Stimulated activated CD8-positive, alpha-beta memory T cell treated with anti-CD3 and anti-CD28 coated beads, Interleukin-15, amount 100 ng/mL, for 48 hours (primary cell): ENCODE results near the gene LMOD1.

Source experiments
- DNase-seq, 2 donors: peaks; one replicate each; pipeline ENCODE4 v3.0.0-alpha.2; 2020; ENCODE audit warnings: low read depth in 2 of 2

Gene LMOD1

DNA sequence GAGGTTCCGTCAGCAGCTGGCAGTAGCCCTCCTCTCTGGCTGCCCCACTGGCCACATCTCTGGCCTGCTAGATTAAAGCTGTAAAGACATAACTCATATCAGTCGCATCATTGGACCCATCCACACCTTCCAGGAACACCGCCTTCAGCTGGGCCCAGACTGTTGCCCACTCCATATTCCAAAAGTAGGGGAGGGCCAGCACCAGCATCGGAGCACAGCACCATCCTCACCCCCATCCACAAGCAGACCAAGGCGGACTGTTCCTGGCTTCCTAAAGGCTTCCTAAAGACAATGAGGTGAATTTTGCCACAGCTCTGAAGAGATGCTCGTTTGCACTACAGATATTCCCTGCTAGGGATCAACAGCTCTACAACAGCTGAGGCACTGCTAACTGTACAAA is 54.1 kb downstream of the LMOD1 start:
- no peak for DNase-seq

DNA sequence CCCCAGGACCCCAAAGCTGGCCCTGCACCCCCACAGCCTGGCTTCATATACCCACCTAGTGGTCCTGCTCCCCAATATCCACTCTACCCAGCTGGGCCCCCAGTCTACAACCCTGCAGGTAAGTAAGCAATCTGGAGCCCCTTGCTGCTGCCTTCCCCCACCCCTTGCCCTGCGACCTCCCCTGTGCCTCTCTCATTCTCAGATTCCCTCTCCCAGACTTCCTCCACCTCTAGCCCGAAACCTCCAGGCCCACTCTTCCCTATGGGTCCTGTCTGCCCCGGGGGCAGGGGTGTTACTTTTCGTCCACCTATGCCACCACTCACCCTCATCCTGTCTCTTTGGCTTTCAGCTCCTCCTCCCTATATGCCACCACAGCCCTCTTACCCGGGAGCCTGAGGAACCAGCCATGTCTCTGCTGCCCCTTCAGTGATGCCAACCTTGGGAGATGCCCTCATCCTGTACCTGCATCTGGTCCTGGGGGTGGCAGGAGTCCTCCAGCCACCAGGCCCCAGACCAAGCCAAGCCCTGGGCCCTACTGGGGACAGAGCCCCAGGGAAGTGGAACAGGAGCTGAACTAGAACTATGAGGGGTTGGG is 54.8 kb downstream of the LMOD1 start:
- DNase-seq: no peak

DNA sequence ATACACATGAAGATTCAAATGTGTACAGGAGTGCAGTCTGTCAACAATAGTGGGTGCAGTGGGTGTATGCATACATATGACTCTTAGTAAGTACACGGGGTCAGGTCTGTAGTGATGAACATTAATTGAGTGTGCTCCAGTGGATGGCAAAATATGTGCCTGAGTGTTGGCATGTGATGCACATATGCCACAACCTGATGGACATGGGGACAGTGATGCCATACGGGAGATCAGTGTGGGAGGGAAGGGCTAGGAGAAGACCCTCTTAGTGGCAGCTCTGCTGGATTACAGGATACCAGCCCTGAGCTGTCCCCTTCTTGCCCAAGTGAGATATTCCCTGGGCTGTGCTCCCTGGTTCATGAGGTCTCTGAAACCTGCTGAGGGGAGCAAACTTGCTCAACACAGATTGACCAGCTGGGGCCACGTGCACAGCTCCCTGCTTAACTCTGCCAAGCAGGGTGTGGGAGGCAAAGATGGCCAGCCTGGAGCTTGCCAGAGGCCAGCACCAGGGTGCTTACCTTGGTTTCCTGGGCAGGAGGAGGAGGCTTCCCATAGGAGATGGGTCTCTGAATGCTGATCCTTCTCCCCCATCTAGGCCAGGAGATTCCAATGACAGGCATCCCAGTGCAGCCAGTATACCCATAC is 55.4 kb downstream of the LMOD1 start:
- DNase-seq: no peak

DNA sequence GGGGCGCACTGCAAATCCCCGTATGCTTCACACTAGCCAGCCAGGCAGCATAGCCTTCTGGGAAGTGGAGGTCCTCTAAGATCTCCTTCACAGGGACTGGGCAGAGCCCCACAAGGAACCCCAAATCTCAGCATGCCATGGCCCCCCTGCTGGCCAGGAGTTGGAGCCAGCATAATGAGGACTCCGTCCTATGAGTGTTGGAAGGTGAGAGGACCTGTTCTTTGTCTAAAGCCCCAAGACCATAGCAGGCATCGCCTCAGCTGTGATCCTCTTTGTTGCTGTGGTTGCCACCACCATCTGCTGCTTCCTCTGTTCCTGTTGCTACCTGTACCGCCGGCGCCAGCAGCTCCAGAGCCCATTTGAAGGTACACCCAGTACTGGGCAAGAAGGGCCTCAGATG is 56.1 kb downstream of the LMOD1 start:
- no peak for DNase-seq

DNA sequence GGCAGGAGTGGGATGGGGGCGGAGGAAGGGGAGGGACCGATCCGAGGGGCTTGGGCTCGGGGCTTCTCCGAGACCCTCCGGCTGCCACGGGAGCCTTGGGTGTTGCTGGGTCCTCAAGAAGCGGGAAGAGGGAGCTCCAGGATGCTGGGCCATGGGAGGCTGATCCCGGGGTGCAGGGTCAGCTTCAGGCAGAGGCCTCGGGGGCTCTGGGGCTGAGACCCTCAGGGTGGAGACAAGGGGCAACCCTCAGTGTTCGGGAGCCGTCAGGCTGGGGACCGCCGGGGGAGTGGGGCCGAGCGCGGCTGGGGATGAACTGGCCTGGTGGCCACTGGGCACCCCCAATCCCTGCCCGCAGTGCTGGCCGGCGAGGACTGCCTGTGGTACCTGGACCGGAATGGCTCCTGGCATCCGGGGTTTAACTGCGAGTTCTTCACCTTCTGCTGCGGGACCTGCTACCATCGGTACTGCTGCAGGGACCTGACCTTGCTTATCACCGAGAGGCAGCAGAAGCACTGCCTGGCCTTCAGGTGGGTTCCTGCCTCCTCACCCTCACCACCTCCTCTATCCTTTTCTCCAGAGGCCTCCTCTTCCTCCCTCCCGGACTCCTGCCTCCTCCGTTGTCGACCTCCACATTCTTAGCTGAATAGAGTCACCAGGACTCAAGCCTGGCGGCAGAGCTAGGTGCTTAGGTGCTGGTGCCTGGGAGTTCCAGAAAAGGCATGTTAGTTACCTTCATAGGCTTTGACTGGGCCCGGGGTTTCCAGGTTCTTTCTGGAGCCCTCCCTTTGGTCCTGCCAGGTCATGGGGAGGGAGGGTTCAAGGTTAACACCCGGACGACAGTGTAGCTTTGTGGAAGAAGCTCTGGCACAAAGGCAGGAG is 57.0 kb downstream of the LMOD1 start:
- DNase-seq: no peak

DNA sequence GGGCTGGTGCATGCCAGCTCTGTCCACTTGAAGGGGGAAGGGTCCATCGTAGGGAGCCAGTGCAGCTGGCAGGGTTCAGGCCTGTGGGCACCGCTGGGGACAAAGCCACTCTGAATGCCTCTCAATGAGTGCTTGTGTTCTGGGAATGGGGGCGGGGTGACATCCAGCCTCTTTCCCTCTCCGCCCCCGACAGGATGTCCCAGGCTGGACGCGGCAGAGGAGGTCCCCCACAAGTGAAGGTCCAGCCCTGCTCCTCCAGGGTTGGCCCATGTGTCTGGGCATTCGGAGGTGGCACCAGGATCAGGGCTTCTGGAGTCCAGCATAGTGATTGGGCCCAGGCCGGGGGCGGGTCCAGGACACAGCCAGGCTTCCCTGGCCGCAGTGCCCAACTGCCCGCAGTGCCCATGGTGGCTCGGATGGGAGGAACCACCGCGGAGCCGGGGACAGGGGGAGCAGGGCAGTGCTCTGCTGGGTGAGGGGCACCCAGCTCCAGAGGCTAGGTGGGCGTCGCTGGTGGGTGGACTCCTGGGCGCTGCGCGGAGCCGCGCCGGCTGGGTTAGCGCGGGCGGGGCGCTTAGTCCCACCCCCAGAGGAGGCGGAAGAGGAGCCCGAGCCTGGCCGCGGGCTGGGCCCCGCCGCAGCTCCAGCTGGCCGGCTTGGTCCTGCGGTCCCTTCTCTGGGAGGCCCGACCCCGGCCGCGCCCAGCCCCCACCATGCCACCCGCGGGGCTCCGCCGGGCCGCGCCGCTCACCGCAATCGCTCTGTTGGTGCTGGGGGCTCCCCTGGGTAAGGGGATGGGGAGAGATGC is 57.9 kb downstream of the LMOD1 start, which contains the start of gene SHISA4:
Gene SHISA4 (plus strand): TSS at position 617 of the 808 bp plus-strand sequence. CDS start 97 bp downstream, at position 714.
- no peak for DNase-seq

DNA sequence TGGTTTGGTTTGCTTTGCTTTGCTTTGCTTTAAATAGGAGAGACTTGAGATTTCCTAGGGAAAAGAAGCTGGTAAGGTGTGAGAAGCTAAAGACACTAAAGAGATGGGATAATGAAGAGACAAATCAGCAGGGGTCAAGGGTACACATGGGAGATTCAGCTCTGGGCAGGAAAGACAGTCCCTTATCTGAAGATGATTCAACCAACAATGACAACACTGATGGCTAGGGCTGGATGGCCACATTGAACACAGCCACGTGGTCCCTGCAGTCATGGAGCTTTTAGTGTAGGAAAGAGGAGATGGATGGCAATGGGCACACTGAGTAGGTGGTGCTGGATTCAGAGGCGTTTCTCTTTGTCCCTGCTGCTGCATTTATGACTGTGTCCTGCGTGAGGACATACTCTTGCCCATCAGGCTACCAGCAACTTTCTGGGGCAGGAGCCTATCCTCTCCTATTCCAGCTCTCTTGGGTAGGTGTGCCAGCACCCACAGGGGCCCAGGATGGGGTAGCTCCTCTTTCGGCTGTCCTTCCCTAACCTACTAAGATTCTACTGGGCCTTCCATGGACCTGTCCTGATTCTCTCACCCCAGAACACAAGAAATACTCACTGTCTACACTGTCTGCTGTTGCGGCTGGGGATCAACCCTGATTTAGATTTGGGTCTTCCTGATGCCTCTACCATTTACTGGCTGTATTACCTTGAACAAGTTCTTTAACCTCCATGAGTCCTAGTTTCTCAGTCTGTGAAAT is 59.1 kb downstream of the LMOD1 start:
- no peak for DNase-seq

DNA sequence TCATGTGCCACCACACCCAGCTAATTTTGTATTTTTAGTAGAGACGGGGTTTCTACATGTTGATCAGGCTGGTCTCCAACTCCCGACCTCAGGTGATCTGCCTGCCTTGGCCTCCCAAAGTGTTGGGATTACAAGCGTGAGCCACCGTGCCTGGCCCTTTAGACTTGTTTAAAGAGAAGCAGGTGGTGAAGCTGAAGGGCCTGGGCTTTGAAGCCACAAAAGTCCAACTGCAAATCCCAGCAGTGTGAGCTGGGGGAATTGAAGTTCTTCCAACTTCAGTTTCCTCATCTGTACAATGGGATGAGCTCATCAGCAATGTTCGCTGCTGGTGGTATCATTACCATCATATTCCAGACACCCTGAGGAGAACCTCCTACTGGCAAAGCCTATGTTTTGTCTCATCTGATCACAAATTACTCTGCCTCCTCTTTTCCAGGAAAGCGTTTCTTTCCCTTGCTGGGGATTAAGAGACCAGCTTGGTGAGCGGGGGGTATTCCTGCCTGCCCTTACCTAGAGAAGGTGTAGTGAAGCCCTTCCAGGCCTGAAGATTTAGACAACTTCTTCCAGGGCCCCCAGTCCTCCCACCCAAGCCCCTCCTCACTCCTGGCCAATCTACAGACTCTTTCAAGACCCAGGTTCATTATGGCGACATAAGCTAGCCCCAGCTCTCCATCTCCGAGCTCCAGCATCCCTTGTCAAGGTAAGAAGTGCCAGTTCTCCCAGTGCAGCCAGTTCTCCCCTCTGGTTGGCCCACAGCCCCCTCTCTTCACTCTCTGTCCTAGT is 60.1 kb downstream of the LMOD1 start:
- DNase-seq: no peak

DNA sequence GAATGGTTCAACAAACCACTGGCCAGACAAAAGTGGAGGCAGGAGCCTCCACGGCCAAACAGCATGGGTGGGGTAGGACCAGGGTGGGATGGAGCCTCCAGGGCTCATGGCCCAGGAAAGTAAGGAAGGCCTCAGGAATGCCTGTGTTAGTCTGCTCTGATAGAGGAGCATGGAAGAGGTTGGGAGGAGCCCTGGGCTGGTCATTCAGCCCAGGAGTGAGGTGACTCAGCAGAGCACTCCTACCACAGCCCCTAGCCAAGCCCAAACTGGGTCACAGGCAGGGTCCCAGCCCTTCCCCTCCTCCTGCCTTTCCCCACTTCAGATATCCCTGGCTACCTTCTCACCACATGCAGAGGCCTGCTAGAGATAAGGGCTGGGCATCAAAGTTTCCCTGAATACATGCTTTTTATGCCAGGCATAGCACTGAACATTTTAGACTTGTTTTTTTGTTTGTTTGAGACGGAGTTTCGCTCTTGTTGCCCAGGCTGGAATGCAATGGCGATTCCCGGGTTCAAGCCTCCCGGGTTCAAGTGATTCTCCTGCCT is 60.7 kb downstream of the LMOD1 start:
- DNase-seq: no peak

DNA sequence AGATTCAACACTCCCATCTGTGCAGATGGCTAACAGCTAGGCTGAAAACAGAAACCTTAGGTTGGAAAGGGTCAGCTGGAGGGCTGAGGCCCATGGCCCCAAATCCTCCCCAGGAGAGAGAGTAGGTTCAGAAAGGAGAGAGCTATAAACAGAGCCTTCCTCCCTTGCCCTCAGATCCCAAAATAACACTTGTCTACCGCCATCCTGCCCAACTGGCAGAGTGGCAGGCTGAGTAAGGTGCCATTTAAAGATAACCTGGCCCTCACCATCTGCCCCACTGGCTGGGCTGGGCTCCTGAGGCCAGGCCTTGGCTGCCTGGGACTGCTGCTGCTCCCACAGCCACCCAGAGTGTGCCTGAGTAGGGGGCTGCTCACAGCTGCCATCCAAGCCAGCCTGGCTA is 61.9 kb downstream of the LMOD1 start:
- no peak for DNase-seq

DNA sequence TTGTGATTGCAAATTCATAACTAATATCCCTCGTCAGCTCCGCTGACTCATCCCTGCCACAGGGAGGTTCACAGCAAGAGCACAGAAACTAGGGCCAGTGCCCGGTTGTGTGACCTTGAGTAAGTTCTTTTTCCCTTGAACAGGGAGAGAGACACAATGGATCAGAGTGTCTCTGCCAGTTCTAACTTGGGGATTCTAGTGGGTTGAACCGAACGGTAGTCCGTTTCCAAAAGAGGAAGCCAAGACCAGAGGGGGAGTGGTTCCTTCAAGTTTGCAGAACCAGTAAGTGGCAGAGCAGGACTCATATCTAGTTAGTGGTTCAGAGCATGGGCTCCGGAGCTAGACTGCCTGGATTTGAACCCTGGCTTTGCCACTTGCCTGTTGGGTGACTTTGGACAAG is 62.6 kb downstream of the LMOD1 start:
- DNase-seq: no peak

DNA sequence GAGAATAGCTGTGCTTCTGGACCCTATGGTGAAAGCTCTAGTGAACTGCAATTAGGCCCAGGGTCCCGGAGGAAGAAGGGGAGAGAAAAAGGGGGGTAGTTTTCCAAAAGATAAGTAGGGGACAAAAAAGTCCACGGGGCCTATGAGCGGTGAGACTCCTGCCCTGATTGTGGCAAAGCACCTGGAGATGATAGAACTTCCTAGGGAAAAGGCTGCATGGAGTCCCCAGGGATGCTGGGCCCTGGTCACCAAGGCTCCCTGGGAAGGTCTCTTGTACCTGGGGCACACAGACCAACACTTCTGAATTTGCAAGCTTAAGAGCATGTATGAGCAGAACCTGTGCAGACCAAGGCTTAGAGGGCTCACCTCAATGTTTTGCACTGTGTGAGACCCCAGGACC is 63.1 kb downstream of the LMOD1 start:
- no peak for DNase-seq

DNA sequence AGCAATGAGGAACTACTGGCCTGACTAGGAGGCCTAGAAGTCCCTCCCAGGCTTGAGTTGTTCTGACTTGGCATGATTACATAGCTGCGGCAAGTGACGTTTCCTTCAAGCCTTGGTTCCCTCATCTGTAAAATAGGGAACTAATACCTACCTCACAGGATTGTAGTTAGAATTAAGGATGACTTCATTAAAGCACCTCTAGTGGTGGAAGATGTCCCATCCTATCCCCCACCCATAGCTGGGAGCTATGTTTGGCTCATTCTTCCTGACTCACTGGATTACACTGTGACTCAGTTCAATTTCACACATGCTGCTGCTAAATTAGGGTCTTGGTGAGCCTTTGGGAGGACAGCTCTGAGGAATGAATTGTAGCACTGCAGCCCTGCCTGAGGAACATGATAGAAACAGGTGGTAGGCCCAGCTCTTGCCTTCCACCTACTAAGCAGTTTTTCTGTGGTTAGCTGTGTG is 63.6 kb downstream of the LMOD1 start:
- DNase-seq: no peak

DNA sequence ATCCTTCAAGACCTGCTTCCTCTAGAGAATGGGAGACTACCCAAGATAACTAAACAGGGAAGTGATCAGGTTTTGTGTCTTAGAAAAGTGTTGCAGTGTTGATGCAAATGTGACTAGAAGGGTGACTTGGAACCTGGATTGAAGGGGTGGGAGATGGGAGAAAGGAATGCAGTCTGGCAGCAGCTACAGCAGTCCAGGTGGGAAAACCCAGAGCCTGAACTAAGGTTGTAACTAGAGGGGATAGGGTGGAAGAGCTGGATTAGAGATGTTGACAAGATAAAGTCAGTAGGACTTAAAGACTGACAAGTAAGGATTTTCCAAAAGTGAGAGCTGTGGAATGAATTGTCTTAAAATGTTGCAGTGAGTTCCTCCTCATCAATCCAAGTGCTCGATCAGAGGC is 64.7 kb downstream of the LMOD1 start:
- DNase-seq: no peak

DNA sequence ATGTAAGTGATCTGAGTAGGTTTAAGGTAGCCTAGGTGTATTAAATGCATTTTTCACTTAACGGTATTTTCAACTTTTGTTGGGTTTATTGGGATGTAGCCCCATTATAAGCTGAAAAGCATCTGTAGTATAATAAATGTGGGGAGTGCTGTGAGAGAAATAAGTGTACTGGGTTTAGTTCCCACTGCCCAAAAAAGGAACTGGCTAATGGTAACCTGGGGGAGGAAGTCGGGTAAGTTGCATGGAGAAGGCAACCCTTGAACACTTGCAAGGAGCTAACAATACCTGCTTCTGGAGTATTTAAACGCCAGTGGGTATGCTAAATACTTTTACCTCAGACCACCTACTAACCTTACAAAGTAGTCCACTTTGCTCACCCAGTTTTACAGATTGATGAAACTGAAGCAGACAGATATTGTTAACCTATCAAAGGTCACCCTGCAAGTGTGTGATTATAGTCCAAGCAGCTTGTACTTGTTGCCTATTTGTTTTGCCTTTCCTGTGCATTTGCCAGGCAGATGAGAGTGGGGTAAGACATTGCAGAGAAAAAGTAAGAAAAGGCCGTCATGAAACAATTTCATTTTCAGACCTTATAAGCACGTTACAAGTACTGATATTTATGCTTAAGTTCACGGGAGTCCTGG is 65.3 kb downstream of the LMOD1 start:
- no peak for DNase-seq

DNA sequence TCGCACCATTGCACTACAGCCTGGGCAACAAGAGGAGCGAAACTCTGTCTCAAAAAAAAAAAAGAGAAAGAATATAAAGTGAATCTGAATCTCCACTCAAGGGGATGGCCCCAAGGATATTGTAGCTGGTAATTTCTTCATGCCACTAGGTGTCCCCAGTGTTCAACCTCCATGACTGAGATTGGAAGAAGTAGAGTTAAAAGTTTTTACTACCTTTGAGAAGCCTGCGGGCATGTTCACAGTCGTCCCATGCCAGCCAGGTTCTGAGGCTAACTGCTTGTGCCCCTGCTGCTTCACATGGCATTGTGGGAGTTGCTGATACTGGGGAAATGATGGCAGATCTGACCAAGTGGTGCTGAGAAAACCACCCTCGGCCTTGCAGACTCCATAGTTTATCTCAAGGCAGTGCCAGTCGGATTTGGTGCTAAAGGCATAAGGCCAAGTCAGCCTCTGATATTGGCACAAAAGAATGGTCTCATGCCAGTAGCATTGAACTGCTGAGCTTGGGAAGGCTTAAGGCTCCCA is 68.4 kb downstream of the LMOD1 start:
- peak in 1 of 2 donors; percentile 9 for DNase-seq

DNA sequence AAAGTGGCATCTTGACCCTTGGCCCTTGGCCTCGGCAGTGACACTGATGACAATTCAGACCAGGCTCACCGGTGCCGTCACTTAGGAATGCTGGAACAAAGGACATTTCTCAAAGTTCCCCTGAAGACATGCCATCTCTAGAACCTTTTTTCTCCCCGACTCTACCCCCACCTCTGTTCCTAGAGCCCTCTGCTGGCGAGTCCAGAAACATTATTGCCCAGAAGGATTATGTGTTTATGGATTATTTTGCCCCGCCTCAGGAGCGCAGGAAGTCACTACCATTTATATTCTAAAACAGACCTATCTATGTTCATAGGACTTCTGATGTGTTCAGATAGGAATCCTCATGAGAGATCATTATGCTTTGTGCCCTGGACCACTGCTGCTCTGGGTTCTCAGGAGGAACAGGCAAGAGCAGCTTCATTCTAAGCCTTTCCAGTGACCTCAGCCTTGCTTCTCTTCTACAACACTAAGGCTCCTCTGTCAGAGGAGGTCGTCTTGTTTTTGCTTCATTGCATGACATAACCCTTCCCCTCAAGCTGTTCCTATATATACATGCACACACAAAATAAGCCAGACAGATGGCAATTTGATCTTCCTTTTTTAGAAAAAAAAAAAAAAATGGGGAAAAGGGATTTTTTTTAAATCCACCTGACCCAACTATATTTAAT is 70.1 kb downstream of the LMOD1 start:
- no peak for DNase-seq

DNA sequence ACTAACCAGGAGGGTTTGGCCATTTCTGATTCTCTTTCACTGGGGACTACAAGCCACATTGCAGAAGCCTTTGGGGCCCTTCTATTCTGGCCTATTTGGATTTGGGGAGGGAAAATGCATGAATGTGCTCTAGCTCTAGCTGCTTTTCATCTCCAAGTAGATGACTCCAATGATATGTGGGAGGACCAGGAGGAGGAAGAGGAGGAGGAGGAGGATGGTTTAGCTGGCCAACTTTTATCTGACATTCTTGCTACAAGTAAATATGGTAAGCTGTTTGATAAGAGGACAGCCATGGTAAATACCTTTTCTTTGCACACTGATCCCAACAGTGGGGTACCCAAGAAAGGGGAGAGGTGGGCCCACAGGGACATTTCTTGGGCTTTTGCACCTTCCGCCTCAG is 71.7 kb downstream of the LMOD1 start:
- DNase-seq: no peak

DNA sequence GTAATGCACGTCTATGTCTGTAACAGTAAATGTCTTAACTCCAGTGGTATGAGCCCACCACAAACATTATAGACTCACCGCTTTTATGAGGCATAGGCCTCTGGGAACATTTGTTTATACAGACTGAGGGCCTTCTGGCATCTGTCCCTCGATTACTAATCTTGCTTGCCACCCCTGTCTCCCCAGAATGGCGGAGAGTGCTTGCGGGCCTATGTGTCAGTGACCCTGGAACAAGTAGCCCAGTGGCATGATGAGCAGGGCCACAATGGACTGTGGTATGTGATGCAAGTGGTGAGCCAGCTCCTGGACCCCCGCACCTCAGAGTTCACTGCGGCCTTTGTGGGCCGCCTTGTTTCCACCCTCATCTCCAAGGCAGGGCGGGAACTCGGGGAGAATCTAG is 76.0 kb downstream of the LMOD1 start:
- no peak for DNase-seq
